Breast epithelium (tissue), 3 donors: ENCODE data around the gene CCL3.

Experiments used
- POLR2A ChIP-seq: fragments of 450-650 bp; IDR thresholded peaks from one replicate; pipeline ENCODE4 v1.6.1; 2016; ENCODE audit warnings: antibody characterized with exemption, mild to moderate bottlenecking, moderate library complexity
- TF ChIP-seq, protein P1 (sequence below), 3 donors: fragments of 450-650 bp; IDR thresholded peaks; one replicate each; pipeline ENCODE4 v1.5.1; 2016 to 2017; ENCODE audit warnings: antibody characterized with exemption in 3 of 3, mild to moderate bottlenecking in 3 of 3, moderate library complexity in 3 of 3

DNA sequence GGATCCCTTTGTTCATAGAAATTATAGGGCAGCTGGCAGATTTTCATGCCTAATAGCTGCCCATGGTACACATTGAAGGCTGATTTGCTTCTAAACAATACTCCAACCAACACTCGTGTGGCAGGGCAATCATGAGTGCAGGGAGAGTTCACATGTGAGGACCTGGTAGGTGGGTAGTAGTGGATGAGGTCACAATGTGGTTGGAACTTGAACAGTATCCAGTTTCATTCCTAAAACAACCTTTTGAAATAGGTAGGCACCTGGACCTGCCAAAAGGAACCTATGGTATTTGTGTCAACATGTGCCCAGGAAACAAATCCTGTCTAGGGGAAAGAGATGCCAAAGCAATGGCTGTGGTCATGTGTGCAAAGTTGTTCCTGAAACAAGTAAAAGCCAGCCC lies 46.5 kb upstream of the CCL3 start:
- no peak for TF ChIP-seq POLR2A
- TF ChIP-seq, protein P1, sequence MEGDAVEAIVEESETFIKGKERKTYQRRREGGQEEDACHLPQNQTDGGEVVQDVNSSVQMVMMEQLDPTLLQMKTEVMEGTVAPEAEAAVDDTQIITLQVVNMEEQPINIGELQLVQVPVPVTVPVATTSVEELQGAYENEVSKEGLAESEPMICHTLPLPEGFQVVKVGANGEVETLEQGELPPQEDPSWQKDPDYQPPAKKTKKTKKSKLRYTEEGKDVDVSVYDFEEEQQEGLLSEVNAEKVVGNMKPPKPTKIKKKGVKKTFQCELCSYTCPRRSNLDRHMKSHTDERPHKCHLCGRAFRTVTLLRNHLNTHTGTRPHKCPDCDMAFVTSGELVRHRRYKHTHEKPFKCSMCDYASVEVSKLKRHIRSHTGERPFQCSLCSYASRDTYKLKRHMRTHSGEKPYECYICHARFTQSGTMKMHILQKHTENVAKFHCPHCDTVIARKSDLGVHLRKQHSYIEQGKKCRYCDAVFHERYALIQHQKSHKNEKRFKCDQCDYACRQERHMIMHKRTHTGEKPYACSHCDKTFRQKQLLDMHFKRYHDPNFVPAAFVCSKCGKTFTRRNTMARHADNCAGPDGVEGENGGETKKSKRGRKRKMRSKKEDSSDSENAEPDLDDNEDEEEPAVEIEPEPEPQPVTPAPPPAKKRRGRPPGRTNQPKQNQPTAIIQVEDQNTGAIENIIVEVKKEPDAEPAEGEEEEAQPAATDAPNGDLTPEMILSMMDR (IDR thresholded peaks at IDR 0.05) = no peak
